ENCODE measurements around the gene PLET1.

GRCh38 chr11:112238041-112238440 lies 22.6 kb downstream of the PLET1 start:
- TF ChIP-seq CTCF (IDR thresholded peaks at IDR 0.05; ENCODE audit: low read depth, low read length) (no peak), EZH2phosphoT487 (IDR thresholded peaks at IDR 0.05; ENCODE audit: low read depth) (no peak)
